Fibroblast of lung (primary cell): ENCODE data around the gene CHD2. TPM values are rescaled to one million over a fixed set of nuclear protein-coding genes. Genes with fewer than 3 reads are reported as not detected.

Experiments
- DNase-seq, 2 donors: peaks; one replicate each; pipeline versions ENCODE4 v3.0.0 to v3.0.0-alpha.2; 2010; ENCODE audit warnings: low read depth in 2 of 2
- H2AFZ ChIP-seq: 2 replicates; pipeline ENCODE4 v1.5.1; 2012; ENCODE audit warnings: low read length, control low read depth, inconsistent platforms
- H3K27ac ChIP-seq: 2 replicates; pipeline ENCODE4 v1.5.1; 2011; ENCODE audit warnings: low read length, control low read depth; ENCODE audit not compliant: insufficient read depth
- H3K27me3 ChIP-seq: 2 replicates; pipeline ENCODE4 v1.5.1; 2011; ENCODE audit warnings: mild to moderate bottlenecking, low read length; ENCODE audit not compliant: control insufficient read depth, insufficient read depth
- H3K36me3 ChIP-seq: 2 replicates; pipeline ENCODE4 v1.5.1; 2011; ENCODE audit warnings: low read length; ENCODE audit not compliant: control insufficient read depth, insufficient read depth
- H3K4me1 ChIP-seq: 2 replicates; pipeline ENCODE4 v1.5.1; 2011; ENCODE audit warnings: low read length; ENCODE audit not compliant: control insufficient read depth, insufficient read depth; ENCODE audit errors: extremely low read depth
- H3K4me2 ChIP-seq: 2 replicates; pipeline ENCODE4 v1.5.1; 2011; ENCODE audit warnings: low read length, control low read depth; ENCODE audit not compliant: insufficient read depth; ENCODE audit errors: extremely low read depth
- H3K4me3 ChIP-seq, 4 experiments: fragments of 200-600 bp in 1 of 4; sonication (generic) in 1 of 4; replicated peaks in 1 of 4; 2 replicates each; pipeline ENCODE4 v1.5.1; 2011 to 2016; ENCODE audit warnings: low read length in 4 of 4, low read depth in 3 of 4, mild to moderate bottlenecking in 3 of 4, control low read depth in 2 of 4, inconsistent platforms in 1 of 4, mixed read lengths in 1 of 4; ENCODE audit not compliant: insufficient read depth in 1 of 4; ENCODE audit errors: control extremely low read depth in 1 of 4
- H3K79me2 ChIP-seq: 2 replicates; pipeline ENCODE4 v1.5.1; 2012; ENCODE audit warnings: mild to moderate bottlenecking, low read length, inconsistent platforms; ENCODE audit not compliant: control insufficient read depth, insufficient read depth
- H3K9ac ChIP-seq: 2 replicates; pipeline ENCODE4 v1.5.1; 2011; ENCODE audit warnings: mild to moderate bottlenecking, low read length, control low read depth; ENCODE audit not compliant: insufficient read depth
- H3K9me3 ChIP-seq: 2 replicates; pipeline ENCODE4 v1.5.1; 2012; ENCODE audit warnings: low read depth, low read length; ENCODE audit not compliant: control insufficient read depth, insufficient read depth
- H4K20me1 ChIP-seq: 2 replicates; pipeline ENCODE4 v1.5.1; 2011; ENCODE audit warnings: low read length; ENCODE audit not compliant: control insufficient read depth, insufficient read depth; ENCODE audit errors: extremely low read depth
- CTCF ChIP-seq, 2 donors: IDR thresholded peaks in 1 of 2; conservative IDR thresholded peaks in 1 of 2; 1 replicate in 1 of 2; 2 replicates in 1 of 2; pipeline ENCODE4 v1.5.1; 2011 to 2012; ENCODE audit warnings: low read length in 2 of 2, control low read depth in 1 of 2, inconsistent platforms in 1 of 2, low read depth in 1 of 2, mild to moderate bottlenecking in 1 of 2
- EZH2 ChIP-seq: IDR thresholded peaks from 2 replicates; pipeline ENCODE4 v1.5.1; 2012; ENCODE audit warnings: low read length, control low read depth, mild to moderate bottlenecking; ENCODE audit errors: missing control alignments
- polyA plus RNA-seq, 2 donors: library from polyadenylated mRNA; depleted of rRNA in 1 of 2; stranded (reverse) in 1 of 2; unstranded in 1 of 2; fragments of >200 nt; gene quantifications; 2 replicates each; pipeline ENCODE4 v1.2.1, GENCODE V29; 2011 to 2012; ENCODE audit warnings: missing spikeins in 1 of 2
- total RNA-seq: library from RNA; depleted of rRNA; stranded (reverse); fragments of >200 nt; gene quantifications from 2 replicates; pipeline ENCODE4 v1.2.1, GENCODE V29; 2014

Gene CHD2
- total and polyA plus RNA-seq, 2 donors (not counting 1 experiment from before 2014, with no cell fraction given): 36.5 to 92.5 TPM

- TF ChIP-seq EZH2 (no peak), CTCF (conservative IDR thresholded peaks at IDR 0.05 in 1 of 2, IDR thresholded peaks at IDR 0.05 in 1 of 2; ENCODE audit: low read depth in 1 of 2, low read length in 2 of 2) (no peak)
- Histone ChIP-seq H3K27ac (no peak overlapping the region), H3K4me2 (no peak overlapping the region), H3K4me3 (no peak overlapping the region), H3K9me3 (no peaks in the 10 kb centered on the region), H4K20me1 (no peaks in the 10 kb centered on the region), H3K36me3 (peaks cover 7% of the 10 kb centered on the region), H3K4me1 (no peaks in the 10 kb centered on the region), H2AFZ (no peak overlapping the region), H3K27me3 (no peaks in the 10 kb centered on the region), H3K9ac (no peak overlapping the region), H3K79me2 (peaks cover 1% of the 10 kb centered on the region)
- no peak for DNase-seq
Measured at GRCh38 chr15:92990031-92990430, 89.9 kb downstream of the CHD2 start.

DNA sequence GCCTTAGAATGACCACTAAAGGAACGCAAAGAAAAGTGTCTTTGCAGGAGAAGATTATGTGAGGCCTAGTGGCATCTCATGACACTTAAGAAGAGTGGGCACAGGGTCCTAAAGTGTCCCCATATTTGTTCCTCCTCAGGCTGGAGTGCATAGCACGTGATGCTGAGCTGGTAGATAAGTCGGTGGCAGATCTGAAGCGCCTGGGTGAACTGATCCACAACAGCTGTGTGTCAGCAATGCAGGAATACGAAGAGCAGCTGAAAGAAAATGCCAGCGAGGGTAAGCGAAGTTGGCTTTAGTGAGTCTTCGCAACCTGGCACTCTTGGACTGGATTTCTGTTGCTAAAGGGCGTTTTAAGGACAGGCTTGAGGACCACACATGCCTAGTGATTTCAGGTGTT, 92.6 kb downstream of the CHD2 start:
- Histone ChIP-seq H3K27ac (no peak overlapping the region), H3K9me3 (no peaks in the 10 kb centered on the region), H4K20me1 (no peaks in the 10 kb centered on the region), H3K79me2 (peaks cover 1% of the 10 kb centered on the region), H3K27me3 (no peaks in the 10 kb centered on the region), H3K36me3 (peaks cover 6% of the 10 kb centered on the region), H3K4me1 (no peaks in the 10 kb centered on the region), H3K9ac (no peak overlapping the region), H2AFZ (no peak overlapping the region), H3K4me2 (no peak overlapping the region), H3K4me3 (no peak overlapping the region)
- DNase-seq: no peak
- no peak for TF ChIP-seq CTCF (conservative IDR thresholded peaks at IDR 0.05 in 1 of 2, IDR thresholded peaks at IDR 0.05 in 1 of 2; ENCODE audit: low read depth in 1 of 2, low read length in 2 of 2)
- no peak for TF ChIP-seq EZH2

DNA sequence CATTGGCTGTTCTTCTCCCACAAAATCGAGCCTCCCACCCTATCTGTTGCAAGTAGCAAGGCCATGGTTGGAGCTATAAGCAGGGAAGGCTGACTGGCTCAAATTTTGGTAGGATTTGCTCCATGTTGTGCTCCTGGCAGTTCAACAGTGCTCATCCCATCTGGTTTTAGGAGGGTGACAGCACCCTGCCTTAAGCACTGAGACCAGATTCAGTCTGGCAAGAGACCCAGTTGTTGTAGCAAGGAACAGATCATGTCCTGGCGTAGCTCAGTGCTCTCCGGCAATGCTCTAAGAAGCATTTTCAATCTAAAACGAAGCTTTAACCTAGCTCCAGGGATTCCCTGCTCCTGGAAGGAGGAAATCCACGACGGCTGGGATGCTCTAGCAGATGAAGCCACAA, 97.7 kb downstream of the CHD2 start:
- no peak for TF ChIP-seq EZH2

More for the DNA sequence above, 97.7 kb downstream of the CHD2 start:
- H3K4me3 ChIP-seq: no peak overlapping the region
- H4K20me1 ChIP-seq: no peaks in the 10 kb centered on the region
- H3K27ac ChIP-seq: no peak overlapping the region
- H3K4me2 ChIP-seq: no peak overlapping the region
- DNase-seq: no peak
- H3K36me3 ChIP-seq: peaks cover 14% of the 10 kb centered on the region
- no peaks in the 10 kb centered on the region for H3K79me2 ChIP-seq
- H3K27me3 ChIP-seq: no peaks in the 10 kb centered on the region
- no peaks in the 10 kb centered on the region for H3K4me1 ChIP-seq
- H2AFZ ChIP-seq: no peak overlapping the region
- H3K9ac ChIP-seq: no peak overlapping the region
- no peaks in the 10 kb centered on the region for H3K9me3 ChIP-seq
